ENCODE results near the gene AUTS2.

The AUTS2 gene

DNA sequence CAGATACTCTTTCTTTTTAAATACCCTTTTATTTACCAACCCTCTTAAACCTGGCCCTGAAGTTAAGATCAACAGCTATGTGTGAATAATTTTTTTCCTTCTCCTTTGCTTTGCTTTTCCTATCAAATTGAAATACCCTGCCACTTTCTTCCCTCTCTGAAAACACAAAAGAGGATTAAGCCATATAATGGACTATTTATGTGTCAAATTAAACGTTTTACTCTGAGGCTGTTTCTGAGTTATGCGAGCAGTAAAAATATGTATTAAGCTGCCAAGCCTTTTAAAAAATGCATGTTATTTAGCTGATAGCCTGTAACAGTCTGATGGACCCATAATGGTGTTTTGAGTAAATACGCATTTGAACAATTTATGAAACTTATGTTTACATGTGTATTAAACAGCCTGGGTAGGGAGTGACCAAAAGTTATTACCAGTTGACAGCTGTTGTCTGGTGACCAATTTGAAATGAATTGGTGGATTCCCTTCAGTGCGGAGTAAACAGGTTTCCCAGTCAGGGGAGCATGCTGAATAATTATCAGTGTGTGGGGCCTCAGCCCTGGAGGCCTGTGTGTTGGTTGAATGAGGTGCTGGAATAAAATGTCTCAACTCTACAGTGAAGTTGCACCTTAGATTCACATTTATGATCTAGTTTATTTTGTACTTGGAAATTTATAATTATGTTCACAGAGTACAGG is 89.6 kb downstream of the AUTS2 start:
- DNase-seq (ENCODE audit: low read depth): no peak

DNA sequence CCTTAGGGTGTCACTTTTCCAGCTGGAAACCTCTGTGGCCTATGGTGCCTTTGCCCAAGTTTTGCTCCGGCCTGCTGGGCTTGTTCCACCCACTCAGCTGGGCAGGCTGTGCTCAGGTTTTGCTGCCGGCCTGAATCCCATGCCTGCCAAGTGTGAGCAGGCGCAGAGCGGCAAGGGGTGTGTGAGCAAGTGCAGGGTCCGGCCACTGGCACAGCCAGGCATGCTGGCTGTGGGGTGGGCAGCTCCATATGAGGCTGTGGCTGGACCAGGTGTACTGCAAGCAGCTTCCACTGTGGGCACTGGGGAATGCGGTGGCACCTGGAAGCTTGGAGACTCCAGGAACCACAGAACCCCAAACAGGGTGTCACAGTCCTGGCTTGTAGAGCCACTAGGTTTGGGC is 92.1 kb downstream of the AUTS2 start:
- DNase-seq (ENCODE audit: low read depth): no peak

- DNase-seq (ENCODE audit: low read depth): no peak
Observed at GRCh38 chr7:69691327-69691726, 93.1 kb downstream of the AUTS2 start.

GRCh38 chr7:69691734-69692133 is 93.5 kb downstream of the AUTS2 start:
- DNase-seq (ENCODE audit: low read depth): no peak

DNA sequence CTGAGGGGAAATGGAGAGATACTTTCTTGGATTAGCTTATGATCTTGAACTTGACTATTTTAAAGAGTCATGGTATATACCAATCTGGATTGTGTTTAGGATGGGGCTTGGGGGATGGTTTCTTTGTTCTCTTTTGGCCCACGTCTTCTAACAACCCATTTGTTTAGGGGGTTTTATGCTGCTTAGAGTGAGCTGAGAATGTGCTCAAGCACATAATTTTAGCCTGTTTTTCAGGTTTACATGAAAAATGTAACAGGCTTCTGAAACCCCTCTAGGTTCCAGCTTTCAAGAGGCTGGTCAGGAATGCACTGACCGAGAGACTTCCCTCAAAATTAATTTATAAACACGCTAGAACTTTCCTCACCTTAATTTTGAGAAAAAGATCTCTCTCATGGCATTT is 94.3 kb downstream of the AUTS2 start:
- DNase-seq (ENCODE audit: low read depth): no peak

DNA sequence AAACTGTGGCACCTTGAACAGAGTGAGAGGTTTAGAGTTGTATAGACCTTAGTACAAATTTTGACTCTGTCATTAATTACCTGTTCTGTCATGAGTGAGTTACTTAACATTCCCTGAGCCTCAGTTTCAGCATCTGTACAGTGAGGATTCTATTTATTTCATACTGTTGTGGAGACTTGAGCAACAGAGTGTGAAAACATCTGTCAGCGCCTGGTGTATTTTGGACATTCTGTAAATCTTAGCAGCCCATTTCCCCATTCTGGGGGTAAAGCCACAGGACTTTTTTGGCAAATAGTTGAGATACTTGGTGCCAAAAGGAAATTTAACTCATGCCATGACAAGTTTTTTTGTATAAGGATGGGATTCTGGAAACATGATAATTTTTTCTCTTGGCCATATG is 94.8 kb downstream of the AUTS2 start:
- no peak for DNase-seq (ENCODE audit: low read depth)

DNA sequence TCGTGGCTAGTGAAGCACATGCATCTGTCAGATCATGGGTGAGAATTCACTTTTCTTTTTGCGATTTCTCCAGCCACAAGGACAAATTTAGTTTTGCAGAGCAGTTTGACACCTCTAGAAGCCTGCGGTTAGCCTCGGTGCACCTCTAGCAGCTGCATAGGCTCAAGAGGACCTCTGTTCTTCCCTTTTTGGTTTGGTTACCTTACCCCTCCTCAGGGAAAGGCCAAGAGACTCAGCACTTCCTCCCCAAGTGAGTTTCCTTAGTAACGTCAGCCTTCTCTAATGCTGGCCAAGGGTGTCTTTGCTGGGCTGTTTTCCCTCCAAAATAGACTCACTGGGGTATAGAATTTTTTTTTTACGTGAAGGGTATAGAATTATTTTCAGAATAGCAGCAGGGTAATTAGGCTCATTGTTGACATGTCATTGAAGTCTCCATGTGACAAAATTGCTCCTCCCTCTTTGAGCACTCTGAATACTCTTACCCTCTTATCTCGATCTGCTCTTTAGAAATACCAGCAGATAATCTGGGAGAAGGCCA is 97.8 kb downstream of the AUTS2 start:
- DNase-seq (ENCODE audit: low read depth): no peak

DNA sequence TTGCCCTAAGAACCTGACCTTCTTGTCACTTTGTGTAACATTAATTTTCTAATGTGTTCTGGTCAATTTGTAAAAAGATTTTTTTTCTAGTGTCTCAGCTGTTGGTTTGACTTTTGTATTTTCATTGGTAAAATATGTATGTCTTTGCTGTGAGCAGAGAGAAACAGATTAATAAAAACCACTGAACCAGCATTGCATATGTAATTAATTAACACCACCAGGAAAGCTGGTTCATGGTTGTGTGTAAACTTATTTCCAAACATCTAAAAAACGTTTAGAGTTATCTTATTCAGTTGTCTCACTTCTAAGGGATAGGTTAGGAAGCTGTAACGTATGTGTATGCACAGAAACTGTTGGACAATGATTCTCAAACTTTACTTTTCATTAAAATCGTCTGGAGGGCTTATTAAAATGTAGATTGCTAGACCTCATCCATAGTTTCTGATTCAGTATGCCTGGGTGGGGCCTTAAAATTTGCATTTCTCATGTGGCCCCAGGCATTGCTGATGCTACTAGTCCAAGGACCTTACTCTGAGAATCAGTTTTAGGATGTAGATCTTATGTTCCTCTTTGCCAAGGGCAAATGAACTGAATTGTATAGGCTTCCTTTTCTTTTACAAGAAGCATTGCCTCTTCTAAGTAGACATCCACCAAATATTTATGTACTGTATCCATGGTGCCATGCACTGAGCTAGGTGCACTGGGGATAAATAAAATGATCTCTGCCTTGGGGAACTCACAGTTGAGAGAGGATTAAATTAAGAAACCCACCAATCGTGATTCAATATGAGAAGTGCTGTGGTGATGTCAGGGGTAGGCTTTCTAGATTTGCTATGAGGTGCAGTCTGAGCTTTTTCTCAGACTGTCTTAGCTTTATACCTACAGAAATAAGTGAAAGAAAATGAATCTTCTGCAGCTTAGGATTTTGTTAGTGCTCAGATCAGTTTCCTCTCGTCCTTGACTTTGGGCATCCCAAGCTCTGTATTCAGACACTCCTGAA is 98.7 kb downstream of the AUTS2 start:
- DNase-seq (ENCODE audit: low read depth): no peak

- DNase-seq (ENCODE audit: low read depth): no peak
Observed at GRCh38 chr7:69698109-69698825, 100.0 kb downstream of the AUTS2 start.

DNA sequence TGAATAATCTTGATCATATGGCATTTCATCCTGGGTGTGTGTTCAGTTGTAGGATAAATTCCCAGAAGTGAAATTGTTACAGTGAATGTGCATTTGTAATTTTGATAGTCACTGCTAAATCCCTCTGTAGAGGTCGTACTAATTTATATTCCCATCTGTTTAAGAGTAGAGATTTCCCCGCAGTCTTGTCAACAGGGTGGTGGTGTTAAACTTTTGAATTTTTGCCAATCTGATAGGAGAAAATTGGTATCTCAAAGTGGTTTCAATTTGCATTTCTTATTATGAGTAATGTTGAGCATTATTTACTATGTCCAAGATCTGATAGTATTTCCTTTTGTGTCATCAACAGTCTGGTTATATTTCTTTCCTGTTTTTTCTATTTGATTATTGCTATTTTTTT is 101.7 kb downstream of the AUTS2 start:
- DNase-seq (ENCODE audit: low read depth): no peak

GRCh38 chr7:69700331-69700730 is 102.1 kb downstream of the AUTS2 start:
- no peak for DNase-seq (ENCODE audit: low read depth)

GRCh38 chr7:69701288-69701687 is 103.0 kb downstream of the AUTS2 start:
- DNase-seq (ENCODE audit: low read depth): no peak

- DNase-seq (ENCODE audit: low read depth): no peak
Observed at GRCh38 chr7:69702357-69702756, 104.1 kb downstream of the AUTS2 start.

DNA sequence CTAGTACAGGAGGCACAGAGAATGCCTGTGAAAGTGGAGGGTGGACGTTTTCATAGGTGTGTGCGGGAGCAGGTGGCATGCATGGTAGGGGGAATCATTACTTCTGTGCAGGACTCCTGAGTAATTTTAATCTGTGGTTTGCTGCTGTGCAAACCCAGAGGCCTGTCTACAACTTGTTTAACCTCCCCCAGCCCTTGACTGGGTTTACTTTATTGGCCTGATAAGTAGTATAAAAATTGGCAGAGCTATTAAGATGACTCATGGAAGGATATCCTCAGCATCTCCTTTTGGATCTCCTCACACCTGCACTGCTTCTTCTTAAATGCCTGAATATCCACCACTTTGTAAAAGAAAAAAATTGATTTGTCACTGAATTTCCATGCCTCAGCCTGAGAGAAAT is 104.8 kb downstream of the AUTS2 start:
- DNase-seq (ENCODE audit: low read depth): no peak

- DNase-seq (ENCODE audit: low read depth): no peak
Observed at GRCh38 chr7:69706070-69706469, 107.8 kb downstream of the AUTS2 start.

DNA sequence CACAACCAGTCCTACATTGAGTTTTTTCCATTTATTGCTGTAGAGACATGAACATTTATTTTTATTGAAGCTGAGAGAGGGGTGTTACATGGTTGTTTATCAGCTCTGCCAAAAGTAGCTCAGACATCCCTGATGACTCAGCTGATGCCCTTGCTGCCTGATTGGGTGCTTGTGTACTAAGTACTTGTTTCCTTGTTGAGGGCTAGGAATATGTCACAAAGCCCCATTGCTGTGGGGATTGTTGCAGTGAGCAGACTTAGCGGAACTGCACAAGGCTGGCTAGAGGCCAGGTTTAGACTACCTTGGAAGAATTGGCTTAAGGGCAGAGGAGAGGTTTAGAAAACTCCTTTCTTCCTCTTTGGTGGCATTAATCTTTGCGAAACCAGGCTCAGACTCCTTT is 110.6 kb downstream of the AUTS2 start:
- DNase-seq (ENCODE audit: low read depth): no peak

GRCh38 chr7:69710768-69711438 is 112.6 kb downstream of the AUTS2 start:
- no peak for DNase-seq (ENCODE audit: low read depth)

GRCh38 chr7:69714886-69715576 is 116.8 kb downstream of the AUTS2 start:
- DNase-seq (ENCODE audit: low read depth): no peak

GRCh38 chr7:69717221-69717620 is 118.9 kb downstream of the AUTS2 start:
- no peak for DNase-seq (ENCODE audit: low read depth)

DNA sequence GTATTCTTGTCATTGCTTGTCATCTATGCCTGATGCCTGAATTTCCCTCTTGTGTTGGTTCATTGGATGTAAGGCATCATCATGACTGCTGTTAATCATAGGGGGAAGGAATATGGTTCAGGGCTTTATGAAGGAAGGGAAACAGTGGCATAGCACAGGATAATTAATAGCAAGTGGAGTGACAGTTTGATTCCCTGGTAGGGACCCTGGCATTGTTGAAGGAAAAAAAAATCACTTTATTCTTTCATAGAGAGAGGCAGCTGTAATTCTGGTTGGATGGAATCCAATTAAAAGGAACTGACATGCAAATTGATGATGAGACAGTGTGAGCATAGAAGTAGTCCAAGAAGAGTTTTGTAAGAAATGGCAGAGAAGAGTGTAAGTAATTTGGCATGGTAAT is 121.4 kb downstream of the AUTS2 start:
- no peak for DNase-seq (ENCODE audit: low read depth)

- DNase-seq (ENCODE audit: low read depth): no peak
Observed at GRCh38 chr7:69722843-69723242, 124.6 kb downstream of the AUTS2 start.

Data from stimulated activated CD8-positive, alpha-beta memory T cell treated with anti-CD3 and anti-CD28 coated beads, Interleukin-15, amount 100 ng/mL, for 24 hours (primary cell).